Nucleus accumbens (tissue), 56 donors: ENCODE results near the gene LHX2.
A peak's percentile ranks its signal among the peaks of the same experiment; 100 is the strongest.

Experiments
- DNase-seq, 56 donors: peaks; one replicate each; lab custom pipeline; 2025; lab: John Stamatoyannopoulos, UW

The LHX2 gene

GRCh38 chr9:124050955-124051354 lies 39.4 kb downstream of the LHX2 start:
- DNase-seq = no peak

- DNase-seq = no peak
Observed at GRCh38 chr9:124052401-124052800, 40.8 kb downstream of the LHX2 start.

GRCh38 chr9:124054582-124055227 lies 43.1 kb downstream of the LHX2 start:
- DNase-seq = peak in 1 of 56 donors; percentile 1

GRCh38 chr9:124060844-124061605 lies 49.5 kb downstream of the LHX2 start:
- DNase-seq = no peak

- no peak for DNase-seq
Observed at GRCh38 chr9:124062172-124062571, 50.6 kb downstream of the LHX2 start.

GRCh38 chr9:124066783-124067577 lies 55.4 kb downstream of the LHX2 start:
- DNase-seq = no peak

- DNase-seq = no peak
Observed at GRCh38 chr9:124068251-124068650, 56.7 kb downstream of the LHX2 start.

GRCh38 chr9:124074746-124075145 lies 63.2 kb downstream of the LHX2 start:
- DNase-seq = no peak

GRCh38 chr9:124075761-124076160 lies 64.2 kb downstream of the LHX2 start:
- DNase-seq = no peak

- DNase-seq = peak in 1 of 56 donors; percentile 3
Observed at GRCh38 chr9:124077915-124078572, 66.5 kb downstream of the LHX2 start.

GRCh38 chr9:124078641-124079040 lies 67.1 kb downstream of the LHX2 start:
- no peak for DNase-seq

- DNase-seq = peak in 3 of 56 donors; percentile 2 to 20 (median 5)
Observed at GRCh38 chr9:124079176-124079925, 67.8 kb downstream of the LHX2 start.

- no peak for DNase-seq
Observed at GRCh38 chr9:124082622-124083021, 71.1 kb downstream of the LHX2 start.
